Measurements from ENCODE around the gene BABAM2. TPM values are rescaled to one million over a fixed set of nuclear protein-coding genes. Genes with fewer than 3 reads are reported as not detected.

Gene BABAM2
- total and polyA plus RNA-seq, 2 experiments from 2014 or later: 17.8 to 21.5 TPM

DNA sequence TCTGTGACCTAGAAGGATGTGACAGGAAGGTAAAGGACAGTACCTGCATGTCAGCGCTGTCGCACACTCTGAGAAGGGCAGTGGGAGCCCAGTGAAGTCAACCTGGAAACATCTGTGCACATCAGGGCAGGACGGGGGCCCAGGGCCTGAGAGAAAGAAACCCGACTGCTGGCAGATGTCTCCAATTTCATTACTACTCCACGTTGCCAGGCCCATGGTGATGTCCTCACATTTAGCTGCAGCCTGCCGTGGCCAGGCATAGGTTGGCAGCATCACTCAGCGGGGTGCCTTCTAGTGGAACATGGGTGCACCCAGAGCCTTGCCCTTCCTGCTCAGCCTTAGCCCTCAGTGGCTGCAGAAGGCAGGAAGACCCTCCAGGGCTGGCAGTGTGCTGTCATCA lies 429.8 kb downstream of the BABAM2 start:
- no peaks in the 10 kb centered on the region for H3K36me3 Mint-ChIP-seq (ENCODE audit: low read depth)
- Histone ChIP-seq H3K27ac (ENCODE audit: low read depth) (no peak overlapping the region), H3K79me2 (replicated peaks; ENCODE audit: insufficient read depth) (no peaks in the 10 kb centered on the region), H3K4me2 (no peak overlapping the region), H3K27me3 (ENCODE audit: insufficient read depth) (no peaks in the 10 kb centered on the region), H4K20me1 (replicated peaks; ENCODE audit: insufficient read depth) (no peaks in the 10 kb centered on the region), H3K4me3 (no peak overlapping the region), H3F3A (replicated peaks; ENCODE audit: low read depth) (no peaks in the 10 kb centered on the region), H2AFZ (no peak overlapping the region), H3K9me2 (ENCODE audit: insufficient read depth) (peaks cover 7% of the 10 kb centered on the region), H3K36me3 (ENCODE audit: insufficient read depth) (no peaks in the 10 kb centered on the region), H3K4me1 (ENCODE audit: insufficient read depth) (peaks cover 22% of the 10 kb centered on the region)
- ATAC-seq (no peak), DNase-seq (ENCODE audit: low spot score) (no peak)
- no peaks in the 10 kb centered on the region for H3K27me3 Mint-ChIP-seq (ENCODE audit: insufficient read depth, low read depth, poor library complexity)
- no peak overlapping the region for H3K27ac Mint-ChIP-seq
- no peak for TF ChIP-seq EZH2 (IDR thresholded peaks at IDR 0.05; ENCODE audit: low read depth, unreplicated experiment)
- TF ChIP-seq EZH2phosphoT487 (IDR thresholded peaks at IDR 0.05; ENCODE audit: unreplicated experiment): no peak
- TF ChIP-seq POLR2AphosphoS5 (IDR thresholded peaks at IDR 0.05; ENCODE audit: low read depth): no peak
- TF ChIP-seq STAT1 (IDR thresholded peaks at IDR 0.05; ENCODE audit: unreplicated experiment): no peak
- no peak for TF ChIP-seq REST (IDR thresholded peaks at IDR 0.05; ENCODE audit: unreplicated experiment)
- no peak overlapping the region for H3K4me3 Mint-ChIP-seq
- peaks cover 44% of the 10 kb centered on the region for H3K4me1 Mint-ChIP-seq
- no peaks in the 10 kb centered on the region for H3K9me3 Mint-ChIP-seq

DNA sequence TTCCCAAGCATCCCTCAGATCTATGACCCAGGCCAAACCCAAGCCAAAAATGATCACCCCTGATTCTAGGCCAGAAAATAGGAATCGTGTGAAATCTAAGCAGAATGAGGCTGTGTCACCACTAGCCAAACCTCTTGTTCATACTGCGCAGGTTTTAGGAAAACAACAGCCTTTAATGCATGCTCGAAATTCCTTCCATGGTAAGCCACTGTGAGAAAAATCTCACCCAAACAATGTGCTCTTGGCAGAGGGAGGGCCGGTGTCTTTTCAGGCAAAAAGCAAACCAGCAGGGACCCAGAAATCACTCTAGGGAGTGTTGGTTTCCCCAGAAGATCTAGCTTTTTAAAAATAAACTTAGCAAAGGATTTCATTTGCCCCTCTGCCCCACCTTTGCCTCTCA lies 430.9 kb downstream of the BABAM2 start:
- Histone ChIP-seq H3K27ac (ENCODE audit: low read depth) (peak overlapping the region; percentile 46; the same call in 1 of the 2 replicates), H3K9me2 (ENCODE audit: insufficient read depth) (peaks cover 7% of the 10 kb centered on the region), H4K20me1 (replicated peaks; ENCODE audit: insufficient read depth) (no peaks in the 10 kb centered on the region), H3K4me3 (no peak overlapping the region), H3F3A (replicated peaks; ENCODE audit: low read depth) (no peaks in the 10 kb centered on the region), H3K27me3 (ENCODE audit: insufficient read depth) (no peaks in the 10 kb centered on the region), H3K36me3 (ENCODE audit: insufficient read depth) (no peaks in the 10 kb centered on the region), H3K4me2 (no peak overlapping the region), H3K4me1 (ENCODE audit: insufficient read depth) (peaks cover 22% of the 10 kb centered on the region), H2AFZ (no peak overlapping the region), H3K79me2 (replicated peaks; ENCODE audit: insufficient read depth) (no peaks in the 10 kb centered on the region)
- TF ChIP-seq, protein P1, sequence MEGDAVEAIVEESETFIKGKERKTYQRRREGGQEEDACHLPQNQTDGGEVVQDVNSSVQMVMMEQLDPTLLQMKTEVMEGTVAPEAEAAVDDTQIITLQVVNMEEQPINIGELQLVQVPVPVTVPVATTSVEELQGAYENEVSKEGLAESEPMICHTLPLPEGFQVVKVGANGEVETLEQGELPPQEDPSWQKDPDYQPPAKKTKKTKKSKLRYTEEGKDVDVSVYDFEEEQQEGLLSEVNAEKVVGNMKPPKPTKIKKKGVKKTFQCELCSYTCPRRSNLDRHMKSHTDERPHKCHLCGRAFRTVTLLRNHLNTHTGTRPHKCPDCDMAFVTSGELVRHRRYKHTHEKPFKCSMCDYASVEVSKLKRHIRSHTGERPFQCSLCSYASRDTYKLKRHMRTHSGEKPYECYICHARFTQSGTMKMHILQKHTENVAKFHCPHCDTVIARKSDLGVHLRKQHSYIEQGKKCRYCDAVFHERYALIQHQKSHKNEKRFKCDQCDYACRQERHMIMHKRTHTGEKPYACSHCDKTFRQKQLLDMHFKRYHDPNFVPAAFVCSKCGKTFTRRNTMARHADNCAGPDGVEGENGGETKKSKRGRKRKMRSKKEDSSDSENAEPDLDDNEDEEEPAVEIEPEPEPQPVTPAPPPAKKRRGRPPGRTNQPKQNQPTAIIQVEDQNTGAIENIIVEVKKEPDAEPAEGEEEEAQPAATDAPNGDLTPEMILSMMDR (conservative IDR thresholded peaks at IDR 0.05; ENCODE audit: low read depth in 2 of 2): no peak
- TF ChIP-seq ZNF114 (CRISPR knock-in tag; IDR thresholded peaks at IDR 0.05) (no peak), ZNF462 (CRISPR knock-in tag; IDR thresholded peaks at IDR 0.05) (no peak), JUNB (IDR thresholded peaks at IDR 0.05; ENCODE audit: unreplicated experiment) (no peak)
- peak; percentile 55 for ATAC-seq
- peak overlapping the region; percentile 16; the same call in 1 of the 2 replicates for H3K27ac Mint-ChIP-seq
- no peak overlapping the region for H3K4me3 Mint-ChIP-seq
- H3K9me3 Mint-ChIP-seq: no peaks in the 10 kb centered on the region
- peaks cover 4% of the 10 kb centered on the region for H3K27me3 Mint-ChIP-seq (ENCODE audit: insufficient read depth, low read depth, poor library complexity)
- peak; percentile 65 for DNase-seq (ENCODE audit: low spot score)
- H3K36me3 Mint-ChIP-seq (ENCODE audit: low read depth): no peaks in the 10 kb centered on the region
- H3K4me1 Mint-ChIP-seq: peaks cover 47% of the 10 kb centered on the region
